GM12864 (cell line): ENCODE measurements around the gene PDS5A.
"Not testable (repeated sequence)": the region's sequence is repeated elsewhere in the genome, so short reads cannot be mapped to it uniquely, and the experiment has no call there.

Experiments used
- DNase-seq: peaks from one replicate; pipeline ENCODE4 v3.0.0-alpha.2; 2011; ENCODE audit warnings: low read depth
- H3K4me3 ChIP-seq: 2 replicates; pipeline ENCODE4 v1.5.1; 2011; ENCODE audit warnings: mild to moderate bottlenecking, low read depth, low read length, control low read depth
- TF ChIP-seq, protein P1 (sequence below): IDR thresholded peaks from 2 replicates; pipeline ENCODE4 v1.5.1; 2011; ENCODE audit warnings: low read depth, mild to moderate bottlenecking, moderate library complexity, low read length, control low read depth, inconsistent platforms; ENCODE audit errors: missing control alignments

Gene PDS5A

DNA sequence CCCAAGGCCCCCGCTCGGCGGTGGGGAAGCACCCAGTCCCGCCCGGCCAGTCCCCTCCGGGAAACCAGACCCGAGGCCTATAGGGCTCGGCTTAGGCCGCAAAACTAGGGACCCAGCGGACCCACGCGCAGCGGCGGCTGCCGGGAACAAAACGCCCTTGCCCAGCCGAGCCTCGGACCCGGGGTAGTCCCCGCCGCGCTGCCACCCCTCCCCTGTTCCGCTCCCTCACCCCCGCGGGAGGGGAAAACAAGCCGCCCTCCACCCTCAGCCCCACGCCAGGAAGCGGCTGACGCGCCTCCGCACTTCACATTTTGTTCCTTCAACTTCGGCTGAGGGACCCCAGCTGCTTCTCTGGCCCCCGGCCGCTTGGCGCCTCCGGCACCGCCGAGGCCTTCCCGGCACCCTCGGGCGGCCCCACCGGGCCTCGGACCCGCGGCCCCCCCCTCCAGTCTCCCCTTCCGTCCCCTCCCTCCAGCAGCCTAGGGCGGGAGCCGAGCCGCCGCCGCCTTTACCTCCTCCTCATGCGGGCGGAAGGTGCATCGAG lies 694 bp downstream of the PDS5A start:
- peak overlapping the region; percentile 96 for H3K4me3 ChIP-seq
- TF ChIP-seq, protein P1, sequence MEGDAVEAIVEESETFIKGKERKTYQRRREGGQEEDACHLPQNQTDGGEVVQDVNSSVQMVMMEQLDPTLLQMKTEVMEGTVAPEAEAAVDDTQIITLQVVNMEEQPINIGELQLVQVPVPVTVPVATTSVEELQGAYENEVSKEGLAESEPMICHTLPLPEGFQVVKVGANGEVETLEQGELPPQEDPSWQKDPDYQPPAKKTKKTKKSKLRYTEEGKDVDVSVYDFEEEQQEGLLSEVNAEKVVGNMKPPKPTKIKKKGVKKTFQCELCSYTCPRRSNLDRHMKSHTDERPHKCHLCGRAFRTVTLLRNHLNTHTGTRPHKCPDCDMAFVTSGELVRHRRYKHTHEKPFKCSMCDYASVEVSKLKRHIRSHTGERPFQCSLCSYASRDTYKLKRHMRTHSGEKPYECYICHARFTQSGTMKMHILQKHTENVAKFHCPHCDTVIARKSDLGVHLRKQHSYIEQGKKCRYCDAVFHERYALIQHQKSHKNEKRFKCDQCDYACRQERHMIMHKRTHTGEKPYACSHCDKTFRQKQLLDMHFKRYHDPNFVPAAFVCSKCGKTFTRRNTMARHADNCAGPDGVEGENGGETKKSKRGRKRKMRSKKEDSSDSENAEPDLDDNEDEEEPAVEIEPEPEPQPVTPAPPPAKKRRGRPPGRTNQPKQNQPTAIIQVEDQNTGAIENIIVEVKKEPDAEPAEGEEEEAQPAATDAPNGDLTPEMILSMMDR: no peak
- DNase-seq: no peak

DNA sequence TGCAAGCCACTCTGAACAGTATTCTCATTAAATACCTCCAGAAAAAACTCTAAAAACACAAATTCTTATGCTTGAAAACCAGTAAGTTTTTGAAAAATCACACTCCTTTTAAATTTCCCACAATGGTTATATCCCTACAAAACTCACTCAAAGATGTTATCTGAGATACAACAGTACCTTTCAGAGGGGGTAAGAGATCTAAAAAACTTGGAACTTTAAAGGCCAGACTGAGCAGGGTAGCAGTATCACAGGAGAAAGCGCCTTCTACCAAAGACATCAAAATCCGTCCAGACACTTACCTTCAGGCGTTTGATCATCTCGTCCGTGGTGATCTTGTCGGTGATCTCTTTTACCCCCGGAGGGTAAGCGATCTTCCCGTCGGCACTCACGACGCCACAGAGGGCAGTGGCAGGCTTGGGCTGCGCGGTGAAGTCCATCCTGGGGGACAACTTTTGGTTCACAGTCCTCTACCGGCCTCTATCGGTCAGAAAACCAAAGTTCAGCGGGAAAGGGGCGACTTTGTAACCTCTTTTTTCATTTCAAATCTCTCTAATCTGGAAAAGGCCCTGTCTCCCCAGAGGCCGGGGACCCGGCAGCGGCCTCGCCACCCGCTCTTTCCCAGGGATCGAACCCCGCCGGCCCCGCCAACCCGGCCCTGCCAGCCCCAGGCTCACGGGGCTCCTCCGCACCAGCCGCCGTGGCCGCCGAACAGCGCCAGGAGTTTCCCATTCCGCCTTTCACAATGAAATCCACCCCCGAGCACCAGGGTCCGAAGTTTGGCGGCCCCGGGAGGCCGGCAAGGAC lies 1.4 kb downstream of the PDS5A start:
- peak overlapping the region; percentile 96 for H3K4me3 ChIP-seq
- TF ChIP-seq, protein P1: peak; percentile 97
- peak; percentile 67 for DNase-seq

DNA sequence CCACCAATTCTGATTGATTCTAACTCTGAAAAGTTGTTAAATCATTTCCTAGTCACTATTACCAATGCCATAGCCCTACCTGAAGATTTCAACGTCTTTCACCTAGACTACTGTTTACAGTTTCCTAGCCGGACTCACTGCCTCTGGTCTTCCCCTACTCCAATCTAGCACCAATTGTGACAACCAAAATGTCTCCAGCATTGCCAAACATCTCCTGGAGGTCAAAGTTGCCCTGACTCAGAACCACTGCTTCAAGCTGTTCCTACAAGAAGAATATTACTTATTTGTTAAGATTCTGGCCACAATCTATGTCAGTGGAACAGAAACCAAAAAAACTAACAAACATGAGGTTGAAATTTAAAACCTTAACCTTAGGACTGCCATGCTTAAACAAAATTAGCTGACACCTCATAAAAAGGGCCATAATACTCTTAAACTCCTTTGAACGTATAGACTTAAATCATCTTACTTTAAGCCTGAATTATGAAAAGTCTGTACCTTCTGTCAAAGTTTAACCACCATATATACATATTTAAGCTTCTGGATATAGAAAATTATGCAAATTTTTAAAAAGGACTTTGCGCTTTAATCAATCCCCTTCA lies 2.1 kb downstream of the PDS5A start:
- TF ChIP-seq, protein P1: no peak
- no peak for DNase-seq
- peak overlapping the region; percentile 96; the same call in 1 of the 2 replicates for H3K4me3 ChIP-seq

DNA sequence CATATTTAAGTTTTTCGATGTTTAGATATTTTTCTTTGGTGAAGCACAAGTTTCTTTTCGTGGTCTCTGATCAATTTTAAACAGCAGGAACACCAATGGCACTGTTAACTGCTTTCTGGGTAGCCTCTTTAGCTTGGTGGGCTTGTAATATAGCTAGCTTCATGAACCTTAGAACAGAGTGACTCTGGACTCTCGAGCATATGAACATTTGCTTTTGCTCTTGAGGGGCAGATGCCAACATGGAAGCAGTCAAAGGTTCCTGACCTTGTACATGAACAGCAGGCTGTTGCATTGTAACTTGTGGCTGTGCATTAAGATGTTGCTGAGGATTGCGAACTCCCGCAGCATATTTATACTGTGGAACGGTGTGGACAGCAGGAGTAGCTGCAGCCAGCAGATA lies 4.7 kb downstream of the PDS5A start:
- not testable (repeated sequence) for DNase-seq, H3K4me3 ChIP-seq

DNA sequence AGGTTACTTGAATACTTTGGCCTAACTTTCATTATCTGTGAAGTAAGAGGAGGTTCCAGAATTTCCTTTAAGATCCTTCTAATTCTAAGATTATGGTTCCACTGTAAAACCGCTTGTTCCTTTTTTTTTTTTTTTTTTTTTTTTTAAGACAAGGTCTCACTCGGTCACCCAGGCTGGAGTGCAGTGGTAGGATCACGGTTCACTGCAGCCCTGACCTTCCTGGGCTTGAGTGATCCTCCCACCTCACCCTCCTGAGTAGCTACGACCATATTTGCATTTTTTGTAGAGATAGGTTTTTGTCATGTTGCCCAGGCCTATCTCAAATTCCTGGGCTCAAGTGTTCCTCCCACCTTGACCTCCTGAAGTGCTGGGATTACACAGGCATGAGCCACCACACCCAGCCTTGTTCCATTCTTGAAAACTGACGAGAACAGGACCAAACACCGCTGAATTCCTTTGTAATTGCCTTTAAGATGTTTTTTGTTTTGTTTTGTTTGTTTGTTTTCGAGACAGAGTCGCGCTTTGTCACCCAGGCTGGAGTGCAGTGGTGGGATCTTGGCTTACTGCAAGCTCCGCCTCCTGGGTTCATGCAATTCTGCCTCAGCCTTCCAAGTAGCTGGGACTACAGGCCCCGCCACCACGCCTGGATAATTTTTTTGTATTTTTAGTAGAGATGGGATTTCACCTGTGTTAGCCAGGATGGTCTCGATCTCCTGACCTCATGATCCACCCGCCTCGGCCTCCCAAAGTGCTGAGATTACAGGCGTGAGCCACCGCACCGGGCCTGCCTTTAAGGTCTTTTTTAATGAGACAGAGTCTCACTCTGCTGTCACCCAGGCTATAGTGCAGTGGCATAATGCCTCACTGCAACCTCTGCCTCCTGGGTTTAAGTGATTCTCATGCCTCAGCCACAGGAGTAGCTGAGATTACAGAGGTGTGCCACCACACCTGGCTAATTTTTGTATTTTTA lies 6.8 kb downstream of the PDS5A start:
- H3K4me3 ChIP-seq: peak overlapping the region; percentile 26; the same call in 1 of the 2 replicates
- TF ChIP-seq, protein P1: no peak
- peak; percentile 63 for DNase-seq

DNA sequence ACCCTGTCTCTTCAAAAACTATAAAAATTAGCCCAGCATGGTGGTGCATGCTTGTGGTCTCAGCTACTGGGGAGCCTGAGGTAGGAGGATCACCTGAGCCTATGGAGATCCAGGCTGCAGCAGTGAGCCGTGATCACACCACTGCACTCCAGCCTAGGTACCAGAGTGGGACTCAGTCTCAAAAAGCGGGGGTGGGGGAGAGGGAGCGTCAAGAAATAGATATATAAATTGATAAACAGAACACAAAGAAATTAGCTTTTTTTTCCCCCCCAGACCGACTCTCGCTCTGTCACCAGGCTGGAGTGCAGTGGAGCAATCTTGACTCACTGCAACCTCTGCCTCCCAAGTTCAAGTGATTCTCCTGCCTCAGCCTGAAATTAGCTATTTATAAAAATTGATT lies 14.1 kb downstream of the PDS5A start:
- no peak overlapping the region for H3K4me3 ChIP-seq
- no peak for DNase-seq
- TF ChIP-seq, protein P1: no peak

DNA sequence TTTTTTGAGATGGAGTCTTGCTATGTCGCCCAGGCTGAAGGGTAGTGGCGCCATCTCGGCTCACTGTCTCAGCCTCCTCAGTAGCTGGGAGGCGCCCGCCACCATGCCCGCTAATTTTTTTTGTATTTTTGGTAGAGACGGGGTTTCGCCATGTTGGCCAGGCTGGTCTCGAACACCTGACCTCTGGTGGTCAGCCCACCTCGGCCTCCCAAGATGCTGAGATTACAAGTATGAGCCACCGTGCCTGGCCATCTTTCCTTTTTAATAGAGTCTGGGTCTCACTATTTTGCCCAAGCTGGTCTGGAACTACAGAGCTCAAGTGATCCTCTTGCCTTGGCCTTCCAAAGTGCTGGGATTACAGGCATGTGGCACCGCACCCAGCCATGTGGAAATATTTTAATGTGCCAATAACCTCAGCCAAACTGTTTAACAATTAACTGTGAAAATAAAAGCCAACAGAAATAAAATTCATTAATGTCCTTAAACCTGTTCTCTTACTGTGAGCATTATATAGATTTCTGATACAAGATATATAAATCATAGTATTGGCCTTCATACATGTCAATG lies 16.3 kb downstream of the PDS5A start:
- TF ChIP-seq, protein P1: no peak
- H3K4me3 ChIP-seq: no peak overlapping the region
- DNase-seq: no peak
